ENCODE data around the gene PFN1.
A peak's percentile ranks its signal among the peaks of the same experiment; 100 is the strongest.
"Not testable (repeated sequence)": the region's sequence is repeated elsewhere in the genome, so short reads cannot be mapped to it uniquely, and the experiment has no call there.

Gene PFN1

GRCh38 chr17:4931963-4932362 lies 16.4 kb downstream of the PFN1 start, which contains the start of gene GP1BA:
Gene GP1BA (plus strand): TSS chr17:4932277. CDS start chr17:4932605, 328 bp downstream.
- H2AFZ ChIP-seq (ENCODE audit: low read depth, low read length): no peak within 1 kb of the TSS
- H4K91ac ChIP-seq (ENCODE audit: low read length): peak within 1 kb of the TSS; percentile 18
- H2BK15ac ChIP-seq (ENCODE audit: low read depth, poor library complexity, severe bottlenecking): no peak within 1 kb of the TSS
- no peak within 1 kb of the TSS for H3K23ac ChIP-seq (ENCODE audit: low read length in 2 of 2)
- DNase-seq: no peak
- no peak within 1 kb of the TSS for H3K14ac ChIP-seq (ENCODE audit: low read length in 2 of 2)
- no peak within 1 kb of the TSS for H3K4me2 ChIP-seq (ENCODE audit: low read length, poor library complexity, severe bottlenecking)
- H3K27me3 ChIP-seq (ENCODE audit: control insufficient read depth in 1 of 2, insufficient read depth in 1 of 2, low read length in 2 of 2): no peaks in the 10 kb centered on the region
- H2AK5ac ChIP-seq (ENCODE audit: low read length, severe bottlenecking): no peak within 1 kb of the TSS
- no peak within 1 kb of the TSS for H3K4me3 ChIP-seq (ENCODE audit: insufficient read depth in 1 of 2, low read depth in 1 of 2, low read length in 2 of 2)
- H3K4me1 ChIP-seq (ENCODE audit: control insufficient read depth, insufficient read depth, low read depth, low read length): peaks cover 11% of the 10 kb centered on the region
- peaks cover 28 to 36% of the 10 kb centered on the region in 2 experiments for H3K36me3 ChIP-seq (ENCODE audit: control insufficient read depth in 1 of 2, insufficient read depth in 2 of 2, low read depth in 1 of 2, low read length in 2 of 2)
- no peak within 1 kb of the TSS for H3K18ac ChIP-seq (ENCODE audit: low read depth in 1 of 2, low read length in 2 of 2)
- no peak within 1 kb of the TSS for H2BK12ac ChIP-seq (ENCODE audit: low read length in 2 of 2)
- no peak within 1 kb of the TSS for H2BK5ac ChIP-seq (ENCODE audit: low read depth, low read length, poor library complexity, severe bottlenecking)
- no peak within 1 kb of the TSS for H3K27ac ChIP-seq (ENCODE audit: low read length, poor library complexity, severe bottlenecking)
- no peak within 1 kb of the TSS for H4K8ac ChIP-seq (ENCODE audit: low read length)
- no peak within 1 kb of the TSS for H2BK120ac ChIP-seq (ENCODE audit: low read depth, low read length)
- H3K79me1 ChIP-seq (replicated peaks; ENCODE audit: low read length, poor library complexity, severe bottlenecking): peaks cover 13% of the 10 kb centered on the region
- 99% methylated on average over 14 of the region's 14 CpGs for WGBS
- no peaks in the 10 kb centered on the region for H3K9me3 ChIP-seq (ENCODE audit: control insufficient read depth, low read length)
- H3K4ac ChIP-seq (ENCODE audit: low read depth in 1 of 2, low read length in 2 of 2): peak within 1 kb of the TSS in 1 of 2 experiments; percentile 53
- no peak within 1 kb of the TSS for H3K9ac ChIP-seq (ENCODE audit: low read length)

- no peak overlapping the region for H3K23ac ChIP-seq (ENCODE audit: low read length in 2 of 2)
- no peak overlapping the region for H3K4me2 ChIP-seq (ENCODE audit: low read length, poor library complexity, severe bottlenecking)
- no peak overlapping the region for H3K27ac ChIP-seq (ENCODE audit: low read length, poor library complexity, severe bottlenecking)
- 97% methylated on average over 18 of the region's 18 CpGs for WGBS
- no peak overlapping the region for H2BK12ac ChIP-seq (ENCODE audit: low read length in 2 of 2)
- H2AFZ ChIP-seq (ENCODE audit: low read depth, low read length): no peak overlapping the region
- peaks cover 6% of the 10 kb centered on the region for H3K79me1 ChIP-seq (replicated peaks; ENCODE audit: low read length, poor library complexity, severe bottlenecking)
- H3K14ac ChIP-seq (ENCODE audit: low read length in 2 of 2): no peak overlapping the region
- H2BK120ac ChIP-seq (ENCODE audit: low read depth, low read length): no peak overlapping the region
- H3K9ac ChIP-seq (ENCODE audit: low read length): no peak overlapping the region
- peaks cover 4% of the 10 kb centered on the region for H3K4me1 ChIP-seq (ENCODE audit: control insufficient read depth, insufficient read depth, low read depth, low read length)
- H3K4ac ChIP-seq (ENCODE audit: low read depth in 1 of 2, low read length in 2 of 2): no peak overlapping the region
- H3K18ac ChIP-seq (ENCODE audit: low read depth in 1 of 2, low read length in 2 of 2): no peak overlapping the region
- no peaks in the 10 kb centered on the region for H3K27me3 ChIP-seq (ENCODE audit: control insufficient read depth in 1 of 2, insufficient read depth in 1 of 2, low read length in 2 of 2)
- DNase-seq: no peak
- no peak overlapping the region for H4K91ac ChIP-seq (ENCODE audit: low read length)
- no peak overlapping the region for H4K8ac ChIP-seq (ENCODE audit: low read length)
- H2AK5ac ChIP-seq (ENCODE audit: low read length, severe bottlenecking): no peak overlapping the region
- H2BK15ac ChIP-seq (ENCODE audit: low read depth, poor library complexity, severe bottlenecking): no peak overlapping the region
- H3K36me3 ChIP-seq (ENCODE audit: control insufficient read depth in 1 of 2, insufficient read depth in 2 of 2, low read depth in 1 of 2, low read length in 2 of 2): peaks cover 11 to 18% of the 10 kb centered on the region in 2 experiments
- no peak overlapping the region for H3K4me3 ChIP-seq (ENCODE audit: insufficient read depth in 1 of 2, low read depth in 1 of 2, low read length in 2 of 2)
- no peaks in the 10 kb centered on the region for H3K9me3 ChIP-seq (ENCODE audit: control insufficient read depth, low read length)
- H2BK5ac ChIP-seq (ENCODE audit: low read depth, low read length, poor library complexity, severe bottlenecking): no peak overlapping the region
These were observed 19.4 kb downstream of the PFN1 start for GRCh38 chr17:4928881-4929280.

- not testable (repeated sequence) for H2BK120ac ChIP-seq (ENCODE audit: low read depth, low read length); H3K79me1 ChIP-seq (replicated peaks; ENCODE audit: low read length, poor library complexity, severe bottlenecking); H2AK5ac ChIP-seq (ENCODE audit: low read length, severe bottlenecking); H4K91ac ChIP-seq (ENCODE audit: low read length); H4K8ac ChIP-seq (ENCODE audit: low read length); H3K4ac ChIP-seq (ENCODE audit: low read depth in 1 of 2, low read length in 2 of 2); H3K27ac ChIP-seq (ENCODE audit: low read length, poor library complexity, severe bottlenecking); H3K9ac ChIP-seq (ENCODE audit: low read length); H3K4me2 ChIP-seq (ENCODE audit: low read length, poor library complexity, severe bottlenecking); H3K18ac ChIP-seq (ENCODE audit: low read depth in 1 of 2, low read length in 2 of 2); H2AFZ ChIP-seq (ENCODE audit: low read depth, low read length); H2BK12ac ChIP-seq (ENCODE audit: low read length in 2 of 2); H3K14ac ChIP-seq (ENCODE audit: low read length in 2 of 2); H3K9me3 ChIP-seq (ENCODE audit: control insufficient read depth, low read length); H3K27me3 ChIP-seq (ENCODE audit: control insufficient read depth in 1 of 2, insufficient read depth in 1 of 2, low read length in 2 of 2); H2BK5ac ChIP-seq (ENCODE audit: low read depth, low read length, poor library complexity, severe bottlenecking); H3K4me1 ChIP-seq (ENCODE audit: control insufficient read depth, insufficient read depth, low read depth, low read length); H3K23ac ChIP-seq (ENCODE audit: low read length in 2 of 2); H3K4me3 ChIP-seq (ENCODE audit: insufficient read depth in 1 of 2, low read depth in 1 of 2, low read length in 2 of 2); DNase-seq; H2BK15ac ChIP-seq (ENCODE audit: low read depth, poor library complexity, severe bottlenecking)
- 92% methylated on average over 24 of the region's 24 CpGs for WGBS
- H3K36me3 ChIP-seq (ENCODE audit: control insufficient read depth in 1 of 2, insufficient read depth in 2 of 2, low read depth in 1 of 2, low read length in 2 of 2): peaks cover 5 to 11% of the 10 kb centered on the region in 2 experiments
These were observed 21.6 kb downstream of the PFN1 start for GRCh38 chr17:4926577-4927335.

GRCh38 chr17:4921320-4921719 lies 27.0 kb downstream of the PFN1 start:
- no CpG with 5 or more reads among the region's 4 CpGs for WGBS
- Histone ChIP-seq H2BK5ac (ENCODE audit: low read depth, low read length, poor library complexity, severe bottlenecking) (no peak overlapping the region), H3K4me3 (ENCODE audit: insufficient read depth in 1 of 2, low read depth in 1 of 2, low read length in 2 of 2) (no peak overlapping the region)

More at GRCh38 chr17:4921320-4921719, 27.0 kb downstream of the PFN1 start:
- Histone ChIP-seq H3K79me1 (replicated peaks; ENCODE audit: low read length, poor library complexity, severe bottlenecking) (no peaks in the 10 kb centered on the region), H3K23ac (ENCODE audit: low read length in 2 of 2) (no peak overlapping the region), H3K14ac (ENCODE audit: low read length in 2 of 2) (no peak overlapping the region), H3K27ac (ENCODE audit: low read length, poor library complexity, severe bottlenecking) (no peak overlapping the region), H4K8ac (ENCODE audit: low read length) (no peak overlapping the region), H3K36me3 (ENCODE audit: control insufficient read depth in 1 of 2, insufficient read depth in 2 of 2, low read depth in 1 of 2, low read length in 2 of 2) (no peaks in the 10 kb centered on the region), H2BK120ac (ENCODE audit: low read depth, low read length) (no peak overlapping the region), H2BK15ac (ENCODE audit: low read depth, poor library complexity, severe bottlenecking) (no peak overlapping the region), H2AK5ac (ENCODE audit: low read length, severe bottlenecking) (no peak overlapping the region), H3K4ac (ENCODE audit: low read depth in 1 of 2, low read length in 2 of 2) (no peak overlapping the region), H2AFZ (ENCODE audit: low read depth, low read length) (no peak overlapping the region), H3K9ac (ENCODE audit: low read length) (no peak overlapping the region), H3K4me1 (ENCODE audit: control insufficient read depth, insufficient read depth, low read depth, low read length) (no peaks in the 10 kb centered on the region), H3K4me2 (ENCODE audit: low read length, poor library complexity, severe bottlenecking) (no peak overlapping the region), H2BK12ac (ENCODE audit: low read length in 2 of 2) (no peak overlapping the region), H4K91ac (ENCODE audit: low read length) (no peak overlapping the region), H3K27me3 (ENCODE audit: control insufficient read depth in 1 of 2, insufficient read depth in 1 of 2, low read length in 2 of 2) (no peaks in the 10 kb centered on the region), H3K9me3 (ENCODE audit: control insufficient read depth, low read length) (no peaks in the 10 kb centered on the region), H3K18ac (ENCODE audit: low read depth in 1 of 2, low read length in 2 of 2) (no peak overlapping the region)
- no peak for DNase-seq

Measured in mesenchymal stem cell (in vitro differentiated cells and primary cell).